ENCODE results near the gene CNRIP1. TPM values are rescaled to one million over a fixed set of nuclear protein-coding genes. Genes with fewer than 3 reads are reported as not detected.

CNRIP1 gene
- polyA plus RNA-seq, 1 donor (not counting 4 experiments of a cell fraction or from before 2014, with no cell fraction given) = 0.04 TPM

DNA sequence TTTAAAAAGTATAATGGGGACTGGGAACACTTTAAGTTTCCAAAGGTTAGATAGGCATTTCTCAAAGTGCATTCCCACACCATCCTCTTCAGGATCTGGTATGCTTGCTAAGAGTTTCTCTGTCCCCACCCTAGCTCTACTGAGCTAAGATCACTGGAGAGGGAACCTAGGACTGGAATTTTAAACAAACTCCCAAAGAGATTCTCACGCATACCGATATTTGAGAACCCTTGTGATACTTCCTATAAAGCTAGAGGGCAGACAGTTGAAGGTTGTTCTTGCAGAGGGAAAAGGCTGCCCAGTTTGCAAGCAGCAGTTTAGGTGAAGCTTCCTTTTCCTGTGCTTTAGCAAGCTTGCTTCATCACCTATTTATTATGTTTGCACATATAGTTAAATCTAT, 3.6 kb downstream of the CNRIP1 start:
- Histone ChIP-seq H3K9me3 (ENCODE audit: control insufficient read depth, low read depth, low read length) (no peaks in the 10 kb centered on the region), H3K27me3 (ENCODE audit: control insufficient read depth, extremely low read depth, insufficient read depth, low read length) (peaks cover 26% of the 10 kb centered on the region), H3K4me1 (ENCODE audit: control insufficient read depth, extremely low read depth, insufficient read depth, low read length) (peaks cover 7% of the 10 kb centered on the region), H3K9ac (ENCODE audit: control insufficient read depth, extremely low read depth, insufficient read depth, low read length) (no peak overlapping the region), H3K4me3 (ENCODE audit: control insufficient read depth in 2 of 3, extremely low read depth in 1 of 3, insufficient read depth in 2 of 3, low read depth in 1 of 3, low read length in 3 of 3) (no peak overlapping the region), H2AFZ (ENCODE audit: control insufficient read depth, low read length) (no peak overlapping the region), H3K27ac (ENCODE audit: control insufficient read depth, insufficient read depth, low read length) (no peak overlapping the region), H3K79me2 (ENCODE audit: control insufficient read depth, insufficient read depth, low read length) (no peaks in the 10 kb centered on the region), H3K4me2 (ENCODE audit: control insufficient read depth, extremely low read depth, insufficient read depth, low read depth, low read length) (no peak overlapping the region), H3K36me3 (ENCODE audit: control insufficient read depth in 2 of 2, extremely low read depth in 1 of 2, insufficient read depth in 2 of 2, low read length in 2 of 2) (no peaks in the 10 kb centered on the region), H3K9me1 (ENCODE audit: control insufficient read depth, extremely low read depth, insufficient read depth, low read length) (no peaks in the 10 kb centered on the region), H4K20me1 (ENCODE audit: control insufficient read depth, extremely low read depth, insufficient read depth, low read length) (no peaks in the 10 kb centered on the region)
- DNase-seq (ENCODE audit: low read depth, low spot score) (no peak), FAIRE-seq (no peak)
- dilution Hi-C loops (cut with MboI; ENCODE audit: extremely low pct_ligation_motif_present, low sequenced_read_pairs) = no loop called here
- no peak for TF ChIP-seq EZH2 (IDR thresholded peaks at IDR 0.05; ENCODE audit: low read length)
- TF ChIP-seq, protein P1, sequence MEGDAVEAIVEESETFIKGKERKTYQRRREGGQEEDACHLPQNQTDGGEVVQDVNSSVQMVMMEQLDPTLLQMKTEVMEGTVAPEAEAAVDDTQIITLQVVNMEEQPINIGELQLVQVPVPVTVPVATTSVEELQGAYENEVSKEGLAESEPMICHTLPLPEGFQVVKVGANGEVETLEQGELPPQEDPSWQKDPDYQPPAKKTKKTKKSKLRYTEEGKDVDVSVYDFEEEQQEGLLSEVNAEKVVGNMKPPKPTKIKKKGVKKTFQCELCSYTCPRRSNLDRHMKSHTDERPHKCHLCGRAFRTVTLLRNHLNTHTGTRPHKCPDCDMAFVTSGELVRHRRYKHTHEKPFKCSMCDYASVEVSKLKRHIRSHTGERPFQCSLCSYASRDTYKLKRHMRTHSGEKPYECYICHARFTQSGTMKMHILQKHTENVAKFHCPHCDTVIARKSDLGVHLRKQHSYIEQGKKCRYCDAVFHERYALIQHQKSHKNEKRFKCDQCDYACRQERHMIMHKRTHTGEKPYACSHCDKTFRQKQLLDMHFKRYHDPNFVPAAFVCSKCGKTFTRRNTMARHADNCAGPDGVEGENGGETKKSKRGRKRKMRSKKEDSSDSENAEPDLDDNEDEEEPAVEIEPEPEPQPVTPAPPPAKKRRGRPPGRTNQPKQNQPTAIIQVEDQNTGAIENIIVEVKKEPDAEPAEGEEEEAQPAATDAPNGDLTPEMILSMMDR (optimal IDR thresholded peaks at IDR 0.05 in 1 of 3, IDR thresholded peaks at IDR 0.05 in 1 of 3, conservative IDR thresholded peaks at IDR 0.05 in 1 of 3; ENCODE audit: extremely low read depth in 1 of 3, insufficient read depth in 2 of 3, low read length in 3 of 3) = no peak

DNA sequence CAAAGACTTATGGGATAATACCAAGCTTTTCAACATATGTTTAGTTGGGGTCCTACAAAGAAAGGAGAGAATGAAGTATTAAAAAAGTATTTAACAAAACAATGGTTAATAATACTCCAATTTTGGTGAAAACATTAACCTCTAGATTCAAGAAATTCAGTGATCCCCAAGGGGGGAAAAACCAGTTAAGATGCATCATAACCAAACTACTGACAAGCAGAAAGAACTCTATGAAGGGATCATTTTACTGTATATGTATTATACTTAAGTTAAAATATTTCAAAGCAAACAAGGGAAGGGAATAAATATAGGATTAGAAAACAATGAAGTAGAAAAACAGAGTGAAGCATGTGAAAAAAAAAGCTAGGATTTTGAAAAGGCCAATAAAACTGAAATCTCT, 8.7 kb downstream of the CNRIP1 start:
- H3K79me2 ChIP-seq (ENCODE audit: control insufficient read depth, insufficient read depth, low read length) = no peaks in the 10 kb centered on the region
- FAIRE-seq (no peak), DNase-seq (ENCODE audit: low read depth, low spot score) (no peak)
- H3K9me3 ChIP-seq (ENCODE audit: control insufficient read depth, low read depth, low read length) = no peaks in the 10 kb centered on the region
- H3K9me1 ChIP-seq (ENCODE audit: control insufficient read depth, extremely low read depth, insufficient read depth, low read length) = no peaks in the 10 kb centered on the region
- no peaks in the 10 kb centered on the region for H3K36me3 ChIP-seq (ENCODE audit: control insufficient read depth in 2 of 2, extremely low read depth in 1 of 2, insufficient read depth in 2 of 2, low read length in 2 of 2)
- H3K27me3 ChIP-seq (ENCODE audit: control insufficient read depth, extremely low read depth, insufficient read depth, low read length) = no peaks in the 10 kb centered on the region
- H3K9ac ChIP-seq (ENCODE audit: control insufficient read depth, extremely low read depth, insufficient read depth, low read length) = no peak overlapping the region
- no peak overlapping the region for H3K4me3 ChIP-seq (ENCODE audit: control insufficient read depth in 2 of 3, extremely low read depth in 1 of 3, insufficient read depth in 2 of 3, low read depth in 1 of 3, low read length in 3 of 3)
- TF ChIP-seq EZH2 (IDR thresholded peaks at IDR 0.05; ENCODE audit: low read length) = no peak
- TF ChIP-seq, protein P1 (optimal IDR thresholded peaks at IDR 0.05 in 1 of 3, IDR thresholded peaks at IDR 0.05 in 1 of 3, conservative IDR thresholded peaks at IDR 0.05 in 1 of 3; ENCODE audit: extremely low read depth in 1 of 3, insufficient read depth in 2 of 3, low read length in 3 of 3) = no peak
- dilution Hi-C loops (cut with MboI; ENCODE audit: extremely low pct_ligation_motif_present, low sequenced_read_pairs) = no loop called here
- no peak overlapping the region for H3K4me2 ChIP-seq (ENCODE audit: control insufficient read depth, extremely low read depth, insufficient read depth, low read depth, low read length)
- H3K4me1 ChIP-seq (ENCODE audit: control insufficient read depth, extremely low read depth, insufficient read depth, low read length) = no peaks in the 10 kb centered on the region
- no peaks in the 10 kb centered on the region for H4K20me1 ChIP-seq (ENCODE audit: control insufficient read depth, extremely low read depth, insufficient read depth, low read length)
- no peak overlapping the region for H2AFZ ChIP-seq (ENCODE audit: control insufficient read depth, low read length)
- H3K27ac ChIP-seq (ENCODE audit: control insufficient read depth, insufficient read depth, low read length) = no peak overlapping the region
